ENCODE results near the gene SPRR1A.

DNA sequence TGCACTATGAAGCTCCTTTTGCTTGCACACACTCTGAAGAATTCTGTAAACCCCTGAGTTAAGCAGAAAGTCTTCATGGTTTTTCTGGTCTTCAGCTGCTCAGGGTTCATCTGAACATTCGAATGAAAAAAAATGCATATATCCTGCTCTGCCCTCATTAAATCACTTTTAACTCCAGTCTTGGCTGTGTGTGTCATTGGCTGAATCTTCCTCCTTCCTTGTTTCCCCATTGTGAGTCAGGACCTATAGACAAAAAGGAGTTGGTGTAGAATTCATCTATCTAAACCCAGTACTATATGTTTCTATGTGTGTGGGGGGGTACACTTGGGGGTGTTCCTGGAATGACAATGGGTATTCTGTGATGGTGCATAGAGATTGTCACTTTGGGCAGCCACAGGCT is 40.5 kb downstream of the SPRR1A start:
- TF ChIP-seq EZH2 (IDR thresholded peaks at IDR 0.05; ENCODE audit: low read length): no peak
- TF ChIP-seq, protein P1, sequence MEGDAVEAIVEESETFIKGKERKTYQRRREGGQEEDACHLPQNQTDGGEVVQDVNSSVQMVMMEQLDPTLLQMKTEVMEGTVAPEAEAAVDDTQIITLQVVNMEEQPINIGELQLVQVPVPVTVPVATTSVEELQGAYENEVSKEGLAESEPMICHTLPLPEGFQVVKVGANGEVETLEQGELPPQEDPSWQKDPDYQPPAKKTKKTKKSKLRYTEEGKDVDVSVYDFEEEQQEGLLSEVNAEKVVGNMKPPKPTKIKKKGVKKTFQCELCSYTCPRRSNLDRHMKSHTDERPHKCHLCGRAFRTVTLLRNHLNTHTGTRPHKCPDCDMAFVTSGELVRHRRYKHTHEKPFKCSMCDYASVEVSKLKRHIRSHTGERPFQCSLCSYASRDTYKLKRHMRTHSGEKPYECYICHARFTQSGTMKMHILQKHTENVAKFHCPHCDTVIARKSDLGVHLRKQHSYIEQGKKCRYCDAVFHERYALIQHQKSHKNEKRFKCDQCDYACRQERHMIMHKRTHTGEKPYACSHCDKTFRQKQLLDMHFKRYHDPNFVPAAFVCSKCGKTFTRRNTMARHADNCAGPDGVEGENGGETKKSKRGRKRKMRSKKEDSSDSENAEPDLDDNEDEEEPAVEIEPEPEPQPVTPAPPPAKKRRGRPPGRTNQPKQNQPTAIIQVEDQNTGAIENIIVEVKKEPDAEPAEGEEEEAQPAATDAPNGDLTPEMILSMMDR (optimal IDR thresholded peaks at IDR 0.05 in 1 of 3, IDR thresholded peaks at IDR 0.05 in 1 of 3, conservative IDR thresholded peaks at IDR 0.05 in 1 of 3; ENCODE audit: extremely low read depth in 1 of 3, insufficient read depth in 2 of 3, low read length in 3 of 3): no peak

Data from keratinocyte (primary cell).